Measurements from ENCODE around the gene C2CD2.

DNA sequence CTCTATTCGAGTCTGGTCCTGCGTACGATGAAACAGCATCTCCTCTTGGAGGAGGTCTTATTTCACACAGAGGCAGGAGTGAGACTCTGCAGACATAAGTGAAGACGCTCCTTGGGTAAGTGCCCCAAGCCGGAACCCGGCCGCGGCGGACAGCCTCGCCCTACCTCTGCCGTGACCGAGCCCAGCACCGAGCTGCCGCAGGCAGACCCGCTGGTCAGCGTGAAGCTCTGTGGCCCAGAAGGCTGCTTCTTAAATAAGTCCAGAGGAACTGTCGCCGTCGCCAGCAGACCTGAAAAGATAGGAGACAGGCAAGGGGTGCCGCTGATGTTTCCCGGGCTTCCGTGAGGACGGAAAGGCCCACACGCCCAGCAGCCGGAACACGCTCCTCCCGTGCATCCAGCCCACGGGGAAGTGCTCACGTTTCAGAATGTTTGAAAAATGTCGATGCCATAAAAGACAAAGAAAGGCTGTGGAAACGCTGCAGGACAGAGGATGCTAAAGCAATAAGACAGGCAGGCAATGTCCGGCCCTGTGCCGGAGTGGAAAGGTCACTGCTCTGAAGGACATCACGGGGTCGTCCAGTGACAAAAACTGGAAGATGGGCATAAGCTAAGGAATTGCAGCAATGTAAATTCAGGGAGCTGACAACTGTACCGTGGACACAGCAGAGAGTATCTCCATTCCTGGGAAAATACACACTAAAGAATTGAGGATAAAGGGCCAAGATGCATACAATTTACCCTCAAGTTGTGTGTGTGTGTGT is 46.1 kb downstream of the C2CD2 start:
- TF ChIP-seq, protein P1, sequence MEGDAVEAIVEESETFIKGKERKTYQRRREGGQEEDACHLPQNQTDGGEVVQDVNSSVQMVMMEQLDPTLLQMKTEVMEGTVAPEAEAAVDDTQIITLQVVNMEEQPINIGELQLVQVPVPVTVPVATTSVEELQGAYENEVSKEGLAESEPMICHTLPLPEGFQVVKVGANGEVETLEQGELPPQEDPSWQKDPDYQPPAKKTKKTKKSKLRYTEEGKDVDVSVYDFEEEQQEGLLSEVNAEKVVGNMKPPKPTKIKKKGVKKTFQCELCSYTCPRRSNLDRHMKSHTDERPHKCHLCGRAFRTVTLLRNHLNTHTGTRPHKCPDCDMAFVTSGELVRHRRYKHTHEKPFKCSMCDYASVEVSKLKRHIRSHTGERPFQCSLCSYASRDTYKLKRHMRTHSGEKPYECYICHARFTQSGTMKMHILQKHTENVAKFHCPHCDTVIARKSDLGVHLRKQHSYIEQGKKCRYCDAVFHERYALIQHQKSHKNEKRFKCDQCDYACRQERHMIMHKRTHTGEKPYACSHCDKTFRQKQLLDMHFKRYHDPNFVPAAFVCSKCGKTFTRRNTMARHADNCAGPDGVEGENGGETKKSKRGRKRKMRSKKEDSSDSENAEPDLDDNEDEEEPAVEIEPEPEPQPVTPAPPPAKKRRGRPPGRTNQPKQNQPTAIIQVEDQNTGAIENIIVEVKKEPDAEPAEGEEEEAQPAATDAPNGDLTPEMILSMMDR (IDR thresholded peaks at IDR 0.05): no peak
- TF ChIP-seq POLR2A (IDR thresholded peaks at IDR 0.05): no peak
